ENCODE data around the gene YLPM1.

YLPM1 gene

GRCh38 chr14:74875941-74876913, 113.1 kb downstream of the YLPM1 start, which contains the start of gene PROX2:
Gene PROX2 (minus strand): TSS chr14:74876145. CDS start chr14:74863834, 12,311 bp downstream.
- Mint-ChIP-seq H3K36me3 (ENCODE audit: low read depth) (no peaks in the 10 kb centered on the region), H3K27me3 (ENCODE audit: low read depth, poor library complexity) (peaks cover 23% of the 10 kb centered on the region), H3K4me1 (peaks cover 21% of the 10 kb centered on the region), H3K9me3 (no peaks in the 10 kb centered on the region), H3K4me3 (no peak within 1 kb of the TSS), H3K27ac (no peak within 1 kb of the TSS)
- no peak for TF ChIP-seq CTCF (IDR thresholded peaks at IDR 0.05)
- no peak for DNase-seq

- no peak for DNase-seq
- H3K4me1 Mint-ChIP-seq, result peaks cover 49% of the 10 kb centered on the region
- no peaks in the 10 kb centered on the region for H3K36me3 Mint-ChIP-seq (ENCODE audit: low read depth)
- TF ChIP-seq CTCF (IDR thresholded peaks at IDR 0.05), result no peak
- H3K4me3 Mint-ChIP-seq, result peak overlapping the region; percentile 62
- H3K27me3 Mint-ChIP-seq (ENCODE audit: low read depth, poor library complexity), result peaks cover 12% of the 10 kb centered on the region
- H3K9me3 Mint-ChIP-seq, result no peaks in the 10 kb centered on the region
- H3K27ac Mint-ChIP-seq, result no peak overlapping the region
These were observed 116.5 kb downstream of the YLPM1 start for GRCh38 chr14:74879427-74880182.

GRCh38 chr14:74881431-74882102, 118.5 kb downstream of the YLPM1 start, which contains the start of gene DLST:
Gene DLST (plus strand): TSS chr14:74881916. CDS start chr14:74881954, 38 bp downstream.
- Mint-ChIP-seq H3K27me3 (ENCODE audit: low read depth, poor library complexity) (peaks cover 9% of the 10 kb centered on the region), H3K9me3 (no peaks in the 10 kb centered on the region), H3K36me3 (ENCODE audit: low read depth) (peaks cover 8% of the 10 kb centered on the region), H3K4me1 (peaks cover 61% of the 10 kb centered on the region), H3K4me3 (peak within 1 kb of the TSS; percentile 100), H3K27ac (peak within 1 kb of the TSS; percentile 99)
- no peak for TF ChIP-seq CTCF (IDR thresholded peaks at IDR 0.05)
- DNase-seq, result peak; percentile 91

GRCh38 chr14:74882103-74882920, 119.2 kb downstream of the YLPM1 start:
- H3K4me3 Mint-ChIP-seq, result peak overlapping the region; percentile 100
- H3K36me3 Mint-ChIP-seq (ENCODE audit: low read depth), result peaks cover 8% of the 10 kb centered on the region
- H3K4me1 Mint-ChIP-seq, result peaks cover 60% of the 10 kb centered on the region
- TF ChIP-seq CTCF (IDR thresholded peaks at IDR 0.05), result no peak
- DNase-seq, result peak; percentile 57
- peaks cover 9% of the 10 kb centered on the region for H3K27me3 Mint-ChIP-seq (ENCODE audit: low read depth, poor library complexity)
- H3K9me3 Mint-ChIP-seq, result no peaks in the 10 kb centered on the region
- H3K27ac Mint-ChIP-seq, result peak overlapping the region; percentile 99
